HG02943 (cell line): ENCODE data around the gene SDK1.

Experiments
- ATAC-seq: cut with Tn5 transposase; IDR thresholded peaks from one replicate; pipeline ENCODE4 v1.9.1; 2021; ENCODE audit warnings: mild to moderate bottlenecking, low read depth, moderate library complexity; ENCODE audit not compliant: unreplicated experiment

SDK1 gene

GRCh38 chr7:3397324-3397723 is 96.3 kb downstream of the SDK1 start:
- no peak for ATAC-seq

- ATAC-seq = no peak
Observed at GRCh38 chr7:3399858-3400257, 98.8 kb downstream of the SDK1 start.

GRCh38 chr7:3404501-3404900 is 103.4 kb downstream of the SDK1 start:
- no peak for ATAC-seq

- no peak for ATAC-seq
Observed at GRCh38 chr7:3408814-3409595, 108.0 kb downstream of the SDK1 start.

GRCh38 chr7:3412871-3413270 is 111.8 kb downstream of the SDK1 start:
- no peak for ATAC-seq

GRCh38 chr7:3415861-3416312 is 114.8 kb downstream of the SDK1 start:
- ATAC-seq = no peak

- no peak for ATAC-seq
Observed at GRCh38 chr7:3416453-3416852, 115.4 kb downstream of the SDK1 start.

GRCh38 chr7:3425087-3425486 is 124.0 kb downstream of the SDK1 start:
- ATAC-seq = no peak

- no peak for ATAC-seq
Observed at GRCh38 chr7:3426064-3426463, 125.0 kb downstream of the SDK1 start.

- ATAC-seq = no peak
Observed at GRCh38 chr7:3427957-3428356, 126.9 kb downstream of the SDK1 start.

GRCh38 chr7:3429981-3430380 is 128.9 kb downstream of the SDK1 start:
- ATAC-seq = no peak

- ATAC-seq = no peak
Observed at GRCh38 chr7:3430588-3430987, 129.5 kb downstream of the SDK1 start.

- ATAC-seq = no peak
Observed at GRCh38 chr7:3431306-3431705, 130.3 kb downstream of the SDK1 start.

GRCh38 chr7:3432911-3433310 is 131.9 kb downstream of the SDK1 start:
- ATAC-seq = no peak

GRCh38 chr7:3434611-3435010 is 133.6 kb downstream of the SDK1 start:
- no peak for ATAC-seq

GRCh38 chr7:3436112-3436511 is 135.1 kb downstream of the SDK1 start:
- ATAC-seq = no peak

GRCh38 chr7:3436746-3437145 is 135.7 kb downstream of the SDK1 start:
- no peak for ATAC-seq

GRCh38 chr7:3437467-3437866 is 136.4 kb downstream of the SDK1 start:
- no peak for ATAC-seq

GRCh38 chr7:3438352-3438751 is 137.3 kb downstream of the SDK1 start:
- ATAC-seq = no peak

GRCh38 chr7:3439333-3440030 is 138.4 kb downstream of the SDK1 start:
- no peak for ATAC-seq

GRCh38 chr7:3440509-3440908 is 139.5 kb downstream of the SDK1 start:
- no peak for ATAC-seq

GRCh38 chr7:3443716-3444115 is 142.7 kb downstream of the SDK1 start:
- no peak for ATAC-seq
